ENCODE results near the gene SLC13A3.

- TF ChIP-seq CTCF (conservative IDR thresholded peaks at IDR 0.05; ENCODE audit: low read depth, low read length): no peak
- no peak for TF ChIP-seq POLR2A (IDR thresholded peaks at IDR 0.05; ENCODE audit: low read depth, low read length)
- TF ChIP-seq SMC3 (IDR thresholded peaks at IDR 0.05; ENCODE audit: low read depth, low read length): no peak
- TF ChIP-seq CEBPB (IDR thresholded peaks at IDR 0.05; ENCODE audit: low read depth, low read length): no peak
- no peak for TF ChIP-seq NFE2L2 (IDR thresholded peaks at IDR 0.05; ENCODE audit: low read depth, low read length)
- TF ChIP-seq BHLHE40 (IDR thresholded peaks at IDR 0.05; ENCODE audit: low read depth, low read length): no peak
- TF ChIP-seq RAD21 (IDR thresholded peaks at IDR 0.05; ENCODE audit: low read length): no peak
- TF ChIP-seq MXI1 (IDR thresholded peaks at IDR 0.05; ENCODE audit: borderline replicate concordance, low read depth, low read length): no peak
Observed at GRCh38 chr20:46631874-46632446, 19.3 kb downstream of the SLC13A3 start.
